Astrocyte of the hippocampus (primary cell): Measurements from ENCODE around the gene OLFML2B.
"Not testable (repeated sequence)": the region's sequence is repeated elsewhere in the genome, so short reads cannot be mapped to it uniquely, and the experiment has no call there.

Experiments used
- DNase-seq: peaks from one replicate; pipeline ENCODE4 v3.0.0; 2011; ENCODE audit warnings: low read depth, low spot score

Gene OLFML2B

DNA sequence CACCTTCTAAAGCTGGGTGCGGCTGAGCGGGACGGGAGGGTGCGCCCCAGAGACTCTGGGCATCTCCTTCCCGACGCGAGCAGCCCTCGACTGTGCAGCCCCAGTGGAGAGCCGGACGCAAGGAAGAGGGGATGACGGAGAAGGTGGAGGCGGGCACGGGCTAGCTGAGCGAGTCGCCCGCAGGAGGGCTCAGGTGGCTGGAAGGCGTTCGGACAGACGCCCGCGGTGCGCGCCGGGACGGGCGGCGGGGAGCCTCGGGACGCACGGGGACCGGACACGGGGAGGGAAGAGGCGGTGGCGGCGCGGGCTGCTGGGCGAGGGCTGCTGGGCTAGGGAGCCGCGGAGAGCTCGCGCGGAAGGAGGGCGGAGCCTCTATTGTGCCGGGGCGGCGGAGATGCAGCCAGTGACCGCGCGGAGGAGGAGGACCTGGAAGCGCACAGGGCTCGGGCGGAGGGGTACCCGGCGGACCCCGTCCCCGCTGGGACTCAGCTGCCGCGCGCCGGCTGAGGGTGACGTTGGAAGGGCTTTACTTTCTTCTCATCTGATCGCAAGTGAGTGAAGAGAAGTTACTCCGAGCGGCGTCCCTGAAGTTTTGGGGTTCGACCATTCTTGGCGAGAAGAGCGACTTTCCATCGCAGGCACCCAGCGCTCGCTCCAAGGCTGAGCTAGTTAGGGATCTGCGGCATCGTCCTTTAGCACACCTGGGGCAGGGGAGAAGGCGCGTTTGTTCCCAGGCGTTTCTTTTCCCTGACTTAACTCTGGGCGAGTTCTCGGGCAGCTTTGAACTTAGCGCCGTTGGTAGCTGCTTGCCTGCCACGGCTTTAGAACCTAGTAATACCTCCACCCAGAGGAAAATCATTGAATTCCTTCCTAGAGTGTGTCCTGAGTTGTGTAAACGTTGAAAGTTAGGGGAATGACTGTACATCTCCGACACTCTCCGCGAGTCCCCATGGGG is at the start of gene OLFML2B:
TSS of gene OLFML2B (minus strand) at position 323 of the 955 bp plus-strand sequence. CDS start 439 bp downstream, outside the sequence.
- peak; percentile 87 for DNase-seq

DNA sequence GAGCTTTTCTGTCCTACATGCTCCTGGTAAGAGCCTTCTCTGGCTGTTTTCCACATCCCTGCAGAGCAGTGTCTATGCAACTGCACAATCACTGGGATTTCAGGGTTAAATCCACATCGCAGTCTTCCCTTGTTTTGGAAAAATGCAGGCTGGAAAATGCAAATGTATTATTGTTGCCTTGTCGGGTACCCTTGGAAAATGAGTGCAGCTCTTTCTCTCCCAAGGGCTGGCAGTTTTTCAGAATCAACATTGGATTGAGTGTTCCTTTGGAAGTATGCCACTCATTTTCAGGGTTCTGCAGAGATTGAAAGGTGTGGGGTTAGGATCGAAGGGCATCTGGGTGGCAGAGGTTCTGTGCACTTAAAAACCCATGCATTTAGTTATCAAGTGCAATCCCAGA is 49.1 kb upstream of the OLFML2B start:
- DNase-seq, result peak; percentile 65

DNA sequence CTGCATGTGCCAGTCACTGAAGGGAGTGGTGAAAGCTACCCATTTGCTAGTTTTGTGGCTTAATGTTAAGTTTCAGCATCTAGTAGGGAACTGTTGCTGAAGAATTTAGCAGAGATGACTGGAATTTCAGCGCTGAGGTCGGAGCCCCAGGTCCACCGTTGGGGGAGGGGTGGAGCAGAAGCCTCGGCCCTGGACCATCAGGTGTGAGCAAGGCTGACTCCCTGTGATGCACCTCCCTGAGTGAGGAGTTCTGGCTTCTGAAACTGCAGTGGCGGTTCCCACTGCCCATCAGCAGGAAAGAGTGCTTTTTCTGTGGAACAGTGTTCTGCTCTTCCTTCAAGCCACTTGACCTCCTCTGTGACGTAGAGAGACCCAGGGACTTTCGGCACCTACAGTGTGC is 47.2 kb upstream of the OLFML2B start:
- DNase-seq, result no peak

DNA sequence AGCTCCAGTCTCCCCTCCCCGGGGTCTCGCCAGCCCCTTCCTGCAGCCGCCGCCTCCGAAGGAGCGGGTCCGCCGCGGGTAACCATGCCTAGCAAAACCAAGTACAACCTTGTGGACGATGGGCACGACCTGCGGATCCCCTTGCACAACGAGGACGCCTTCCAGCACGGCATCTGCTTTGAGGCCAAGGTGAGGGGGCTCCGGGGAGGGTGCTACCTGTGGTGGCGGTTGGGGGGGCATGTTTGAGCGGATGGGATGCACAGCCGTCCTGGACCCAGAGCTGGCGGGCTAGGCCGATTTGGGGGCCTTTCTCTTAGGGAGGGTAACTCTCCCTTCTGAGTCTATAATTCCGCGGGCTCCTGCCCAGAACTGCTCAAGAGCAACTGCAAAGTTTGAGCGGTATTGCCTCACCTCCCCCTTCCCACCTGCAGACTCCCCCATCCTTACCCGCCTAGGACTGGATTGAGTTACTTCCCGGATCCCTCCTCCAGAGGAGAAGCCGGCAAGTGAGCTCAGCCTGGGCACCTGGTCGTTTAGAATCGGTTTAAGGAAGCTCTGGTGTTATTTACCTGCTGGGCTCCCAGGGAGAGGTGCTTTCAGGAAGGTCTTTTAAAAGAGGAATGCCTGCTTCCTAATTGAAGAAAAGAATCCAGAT is 46.6 kb upstream of the OLFML2B start:
- DNase-seq, result no peak

DNA sequence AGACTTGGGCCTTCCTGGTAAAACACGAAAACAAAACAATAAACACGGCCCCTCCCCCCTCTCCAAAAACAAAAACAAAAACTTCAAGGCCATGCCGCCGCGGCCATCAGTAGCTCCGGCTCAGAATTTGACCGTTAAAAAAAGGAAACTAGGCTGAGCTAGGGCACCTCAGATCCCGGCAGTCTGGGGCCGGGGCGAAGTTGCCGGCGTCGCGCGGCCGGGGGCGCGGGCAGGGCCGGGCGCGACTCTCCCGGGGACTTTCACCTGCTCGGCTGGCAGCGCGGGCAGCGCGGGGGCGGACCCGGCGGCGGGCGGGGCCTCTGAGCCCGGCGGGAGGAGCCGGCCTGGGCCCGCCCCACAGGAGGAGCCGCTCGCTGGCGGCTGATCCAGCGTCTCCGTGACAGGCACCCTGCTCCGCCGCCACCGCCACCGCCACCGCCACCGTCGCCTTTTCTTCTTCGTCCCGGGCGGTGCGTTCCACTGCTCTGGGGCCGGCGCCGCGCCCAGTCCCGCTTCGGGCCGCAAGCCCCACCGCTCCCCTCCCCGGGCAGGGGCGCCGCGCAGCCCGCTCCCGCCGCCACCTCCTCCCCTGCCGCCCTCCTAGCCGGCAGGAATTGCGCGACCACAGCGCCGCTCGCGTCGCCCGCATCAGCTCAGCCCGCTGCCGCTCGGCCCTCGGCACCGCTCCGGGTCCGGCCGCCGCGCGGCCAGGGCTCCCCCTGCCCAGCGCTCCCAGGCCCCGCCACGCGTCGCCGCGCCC is 45.8 kb upstream of the OLFML2B start, which contains the start of gene NOS1AP:
TSS of gene NOS1AP (plus strand) at position 358 of the 760 bp plus-strand sequence. CDS start 487 bp downstream, outside the sequence.
- peak; percentile 91 for DNase-seq

DNA sequence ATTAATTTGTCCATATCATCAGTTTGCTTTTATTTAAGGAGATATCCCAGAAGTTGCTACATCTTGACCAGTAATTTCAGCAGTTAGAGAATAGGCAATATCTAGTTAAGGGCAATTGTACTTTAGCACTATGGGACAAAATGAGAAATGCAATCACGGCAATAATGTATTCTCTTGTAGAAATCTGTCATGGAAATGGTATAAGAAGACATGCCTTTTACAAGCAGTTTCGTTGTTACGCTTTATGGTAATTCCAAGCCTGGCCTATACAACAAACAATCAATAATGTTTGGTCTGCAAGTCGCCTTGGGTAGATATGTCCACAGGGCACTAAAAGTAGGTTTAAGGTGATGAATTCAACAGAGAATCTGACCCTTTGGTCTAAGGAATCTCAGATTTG is 44.6 kb upstream of the OLFML2B start:
- no peak for DNase-seq

DNA sequence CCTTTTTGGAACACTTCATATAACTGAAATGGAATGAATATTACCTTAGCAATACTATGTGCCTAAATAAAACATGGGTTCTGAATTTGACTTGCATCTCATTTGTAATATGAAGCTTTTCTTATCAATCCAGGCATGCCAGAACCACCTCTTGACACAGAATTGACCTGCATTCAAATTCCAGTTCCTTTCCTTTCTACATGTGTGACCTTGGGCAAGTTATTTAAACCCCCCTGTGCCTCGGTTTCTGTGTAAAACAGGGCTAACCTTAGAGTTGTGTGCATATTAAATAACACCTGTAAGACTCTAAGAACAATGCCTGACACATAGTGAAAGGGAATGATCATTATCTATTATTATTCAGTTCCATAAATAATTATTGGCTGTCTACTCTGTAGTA is 43.8 kb upstream of the OLFML2B start:
- no peak for DNase-seq

DNA sequence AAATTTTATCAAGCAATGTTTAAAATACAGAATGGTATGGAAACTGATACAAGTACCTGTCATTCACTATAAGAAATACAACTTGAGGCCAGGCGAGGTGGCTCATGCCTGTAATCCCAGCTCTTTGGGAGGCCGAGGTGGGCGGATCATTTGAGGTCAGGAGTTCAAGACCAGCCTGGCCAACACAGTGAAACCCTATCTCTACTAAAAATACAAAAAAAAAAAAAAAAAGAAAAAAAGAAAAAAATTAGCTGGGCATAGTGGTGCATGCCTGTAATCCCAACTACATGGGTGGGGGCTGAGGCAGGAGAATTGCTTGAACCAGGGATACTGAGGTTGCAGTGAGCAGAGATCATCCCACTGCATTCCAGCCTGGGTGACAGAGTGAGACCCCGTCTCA is 43.2 kb upstream of the OLFML2B start:
- DNase-seq, result not testable (repeated sequence)

DNA sequence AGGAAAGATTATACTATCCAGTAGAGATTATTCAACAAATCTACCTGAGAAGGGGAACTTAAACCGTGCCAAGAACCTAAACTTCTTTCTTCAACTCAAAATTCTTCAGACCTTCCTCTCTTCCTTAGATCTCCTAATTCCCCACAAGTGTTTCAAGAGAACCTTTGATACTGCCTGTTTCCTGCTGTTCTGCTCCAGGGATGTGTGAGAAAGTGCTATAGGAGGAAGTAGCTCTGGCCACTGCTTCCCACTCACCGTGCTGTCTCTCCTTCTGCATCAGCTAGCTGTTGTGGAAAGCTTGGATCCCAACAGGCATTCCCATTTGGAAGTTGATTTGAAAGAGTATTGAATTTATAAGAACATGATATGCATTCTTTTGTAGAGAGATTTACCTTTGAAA is 41.3 kb upstream of the OLFML2B start:
- DNase-seq, result no peak

DNA sequence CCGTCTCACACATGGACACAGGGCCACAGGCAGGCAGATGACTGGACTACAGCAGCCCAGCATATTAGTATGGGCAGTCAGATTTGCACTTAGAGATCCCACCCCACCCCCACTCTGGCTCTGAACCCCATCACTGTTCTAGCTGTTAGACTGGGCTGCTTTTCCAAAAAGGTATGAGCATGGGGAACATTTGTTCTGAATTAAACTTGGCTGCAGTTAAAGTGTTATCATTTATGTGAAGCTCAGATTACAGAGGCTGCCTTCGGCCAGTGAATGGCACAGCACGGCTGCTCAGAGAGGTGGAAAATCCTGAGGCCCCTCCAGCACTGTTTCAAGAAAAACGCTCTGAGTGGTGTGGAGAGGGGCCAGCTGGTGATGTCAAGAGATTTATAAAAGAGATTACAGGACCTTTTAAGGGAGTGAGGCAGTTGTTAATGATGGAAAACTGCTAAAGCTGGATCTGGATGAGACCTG is 38.9 kb upstream of the OLFML2B start:
- DNase-seq, result peak; percentile 93

DNA sequence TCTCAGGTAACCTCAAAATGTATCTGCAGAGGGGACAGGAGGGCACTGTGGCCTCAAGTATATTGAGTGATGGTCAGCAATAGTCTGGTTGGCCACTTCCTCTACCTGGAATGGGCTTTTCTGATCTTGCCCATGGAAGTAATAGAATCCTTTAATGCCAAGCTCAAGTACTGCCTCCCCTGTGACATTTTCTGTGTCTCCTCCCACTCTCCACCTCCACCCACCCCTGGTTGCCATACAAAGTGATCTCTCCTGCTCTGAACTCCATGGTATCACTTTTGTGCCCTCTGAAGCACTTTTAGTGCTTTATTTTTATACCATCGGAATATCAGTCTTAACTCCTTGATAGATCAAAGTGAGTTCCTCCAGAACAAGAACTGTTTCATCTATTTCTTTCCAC is 36.6 kb upstream of the OLFML2B start:
- no peak for DNase-seq

DNA sequence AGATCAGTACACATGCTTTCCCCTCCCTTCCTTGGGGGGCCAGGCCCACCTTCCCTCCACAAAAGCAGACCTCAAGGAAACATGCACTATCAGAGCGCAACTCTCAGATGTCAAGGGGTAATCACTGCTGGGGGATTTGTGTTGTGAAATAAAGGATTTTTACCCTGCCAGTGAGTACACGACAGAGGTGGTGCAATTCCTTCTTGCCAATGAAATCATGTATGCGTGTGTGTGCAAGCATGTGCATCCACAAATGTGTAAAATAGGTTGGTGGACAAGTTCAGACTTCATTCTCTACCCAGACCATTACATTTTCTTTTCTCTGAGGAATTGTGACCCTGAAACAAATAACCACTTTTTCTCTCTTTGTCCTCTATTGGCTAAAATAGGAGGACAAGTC is 36.1 kb upstream of the OLFML2B start:
- DNase-seq, result no peak

DNA sequence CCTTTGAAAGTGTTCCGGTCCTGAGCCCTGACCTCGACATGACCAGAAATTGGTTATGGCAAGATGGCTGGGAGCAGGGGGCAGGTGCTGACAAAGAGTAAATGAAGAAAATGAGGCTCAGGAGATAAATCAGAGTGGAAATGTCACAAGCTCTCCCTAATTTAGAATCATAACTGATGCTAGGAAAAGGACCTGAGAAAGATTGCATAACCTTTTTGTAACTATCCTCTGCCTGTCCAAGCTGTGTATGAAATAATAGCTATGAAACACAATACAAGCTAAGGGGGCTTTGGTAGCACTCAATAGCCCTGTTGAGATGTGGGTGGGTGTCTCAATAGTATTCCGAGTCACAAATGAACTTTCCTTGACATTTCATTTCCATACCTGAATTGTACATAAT is 32.9 kb upstream of the OLFML2B start:
- DNase-seq, result no peak

DNA sequence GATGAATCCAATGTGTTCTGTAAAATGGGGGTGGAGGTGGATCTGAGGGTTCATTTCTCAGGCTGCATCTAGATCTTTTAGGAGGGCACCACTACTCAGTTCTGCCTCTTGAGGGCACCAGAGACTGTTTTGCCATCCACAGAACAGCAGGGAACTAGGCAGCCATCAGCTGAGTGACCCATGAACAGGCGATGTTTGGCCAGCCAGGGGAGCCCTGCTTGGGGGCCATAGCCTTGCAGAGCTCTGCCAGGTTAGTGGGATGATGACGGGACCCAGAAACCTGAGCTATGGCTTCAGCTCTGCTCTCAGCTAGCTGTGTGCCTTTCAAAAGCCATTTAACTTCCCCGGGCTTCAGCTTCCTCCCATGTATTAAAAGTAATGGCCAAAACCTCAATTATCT is 32.4 kb upstream of the OLFML2B start:
- DNase-seq, result peak; percentile 88

DNA sequence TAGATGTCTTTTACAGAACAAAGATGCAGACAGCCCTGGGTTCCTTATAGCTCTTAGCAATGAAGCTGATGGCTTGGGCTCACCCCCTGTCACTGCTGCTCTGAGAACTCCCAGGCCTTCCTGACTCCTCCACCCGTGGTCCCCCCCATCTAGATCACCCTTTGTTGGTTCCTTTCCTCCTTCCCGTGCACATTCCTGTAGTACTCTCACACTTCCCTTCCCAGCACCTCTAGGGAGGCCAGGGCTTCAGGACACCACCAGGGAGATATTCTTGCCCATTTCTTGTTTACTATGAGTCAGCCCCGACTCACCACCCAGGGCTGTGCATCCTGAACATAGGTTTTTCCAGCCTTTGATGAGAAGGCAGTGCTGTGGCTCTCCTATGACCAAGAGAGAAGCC is 31.4 kb upstream of the OLFML2B start:
- DNase-seq, result peak; percentile 69

DNA sequence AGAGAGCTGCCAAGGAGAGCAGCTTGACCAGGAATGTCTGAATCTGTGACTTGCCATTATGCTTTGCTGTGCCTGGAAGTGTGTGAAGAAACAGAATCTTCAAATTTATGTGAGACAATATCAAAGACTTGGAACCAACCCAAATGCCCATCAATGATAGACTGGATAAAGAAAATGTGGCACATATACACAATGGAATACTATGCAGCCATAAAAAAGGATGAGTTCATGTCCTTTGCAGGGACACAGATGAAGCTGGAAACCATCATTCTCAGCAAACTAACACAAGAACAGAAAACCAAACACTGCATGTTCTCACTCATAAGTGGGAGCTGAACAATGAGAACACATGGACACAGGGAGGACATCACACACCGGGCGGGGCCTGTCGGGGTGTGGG is 30.3 kb upstream of the OLFML2B start:
- DNase-seq, result not testable (repeated sequence)

DNA sequence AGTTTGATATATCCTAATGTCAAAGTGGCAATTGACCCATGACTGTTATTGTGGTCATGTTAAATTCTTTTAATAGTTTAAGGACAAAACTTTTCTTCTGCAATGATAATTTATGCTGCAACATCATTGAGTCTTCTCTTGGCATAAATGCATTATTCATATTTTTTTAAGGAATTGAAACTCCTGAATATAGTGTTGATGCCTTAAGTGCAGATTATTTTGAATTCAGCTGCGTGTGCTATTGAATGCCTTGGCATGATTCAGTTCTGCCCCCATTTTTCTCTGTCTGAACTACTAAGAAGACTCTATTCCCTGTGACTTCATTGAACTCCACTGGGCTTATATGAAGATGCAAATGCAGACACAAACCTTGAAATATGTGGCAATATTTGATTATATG is 23.3 kb upstream of the OLFML2B start:
- no peak for DNase-seq

DNA sequence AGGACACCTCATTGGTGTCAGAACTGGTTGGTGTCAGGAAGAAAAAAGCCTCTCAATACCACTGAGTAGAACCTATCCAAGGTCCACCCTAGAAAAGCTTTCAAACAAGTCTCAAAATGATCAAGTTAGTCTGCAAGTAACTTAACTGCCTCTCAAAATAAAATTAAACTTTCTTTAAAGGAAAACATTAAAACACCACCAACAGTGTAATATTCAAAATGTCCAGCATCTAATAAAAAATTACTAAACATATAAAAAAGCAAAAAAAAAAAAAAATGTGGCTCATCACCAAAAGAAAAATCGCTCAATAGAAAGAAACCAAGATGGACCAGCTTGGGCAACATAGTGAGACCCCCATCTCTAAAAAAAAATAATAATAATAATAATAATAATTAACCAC is 18.7 kb upstream of the OLFML2B start:
- no peak for DNase-seq

DNA sequence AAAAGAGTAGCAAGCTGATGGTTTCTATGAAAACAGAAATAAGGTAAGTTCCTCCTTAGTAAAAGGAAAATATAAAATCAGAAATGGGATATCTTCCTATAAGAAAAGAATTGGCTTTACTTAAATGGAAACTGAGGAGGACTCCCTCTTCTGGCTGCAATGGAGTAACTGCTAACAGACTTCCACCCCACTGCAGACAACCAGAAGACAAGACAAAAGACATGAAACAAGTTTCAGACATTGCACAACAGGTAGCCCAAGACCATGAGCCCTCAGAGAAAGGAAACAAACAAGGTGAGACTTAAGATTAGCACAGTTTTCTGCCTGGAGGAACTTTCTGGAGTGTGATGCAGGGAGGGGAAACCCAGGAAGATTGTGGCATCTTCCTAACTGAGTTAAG is 17.0 kb upstream of the OLFML2B start:
- DNase-seq, result no peak

DNA sequence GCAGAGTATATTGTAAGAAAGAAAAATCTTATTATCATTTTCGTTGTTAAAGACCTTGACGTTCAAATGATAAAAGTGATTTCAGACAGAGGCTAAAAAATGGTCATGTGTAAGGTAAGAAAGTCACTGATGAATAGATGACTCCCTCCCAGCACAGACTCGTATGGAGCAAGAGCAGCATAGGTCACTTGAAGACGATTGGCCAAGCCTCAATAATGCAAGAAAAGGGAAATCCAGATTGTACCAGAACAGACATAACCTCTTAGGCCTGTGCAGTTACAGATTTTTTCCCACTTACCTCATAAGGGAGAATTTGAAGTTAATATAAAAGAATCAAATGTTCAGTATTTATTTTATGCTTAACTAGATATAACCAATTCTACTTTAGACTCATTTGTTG is 16.3 kb upstream of the OLFML2B start:
- DNase-seq, result no peak

DNA sequence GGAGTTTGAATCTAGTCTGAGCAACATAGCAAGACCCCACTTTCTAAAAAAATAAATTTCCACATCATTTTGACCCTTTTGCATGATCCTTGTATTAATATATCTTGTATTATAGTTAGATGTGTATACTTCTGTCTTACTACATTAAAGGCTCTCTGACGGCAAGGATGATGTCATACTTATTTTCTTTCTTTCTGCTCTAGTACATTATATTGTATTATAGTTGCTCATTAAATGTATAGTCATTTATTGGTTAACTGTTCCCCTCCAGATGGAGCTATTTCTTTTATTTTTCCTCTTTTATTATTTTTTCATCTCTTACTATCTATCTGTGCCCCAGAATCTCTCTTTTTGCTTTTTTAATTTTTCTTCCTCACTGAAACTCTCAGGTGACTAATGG is 15.0 kb upstream of the OLFML2B start:
- DNase-seq, result no peak

DNA sequence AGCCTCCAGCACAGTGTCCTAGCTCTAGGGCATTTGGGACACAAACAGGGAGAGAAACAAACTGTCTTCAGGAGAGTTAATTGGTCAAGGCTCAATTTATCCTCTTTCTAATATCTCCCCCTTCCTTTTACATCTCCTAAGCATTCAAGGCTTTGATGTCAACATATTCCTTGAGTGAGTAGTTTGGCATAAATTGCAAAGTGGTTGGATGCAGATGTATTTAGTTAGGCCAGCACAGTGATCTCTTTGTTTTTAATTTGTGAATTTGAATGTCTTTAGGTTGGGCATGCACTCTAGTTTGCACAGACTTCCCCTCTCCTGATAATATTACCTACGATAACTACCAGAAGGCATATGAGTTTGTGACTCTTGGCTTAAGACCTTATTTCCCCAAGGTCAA is 12.5 kb upstream of the OLFML2B start:
- DNase-seq, result no peak
